Testis (tissue), 3 donors: ENCODE data around the gene SLC4A5. TPM values are rescaled to one million over a fixed set of nuclear protein-coding genes. Genes with fewer than 3 reads are reported as not detected.
A peak's percentile ranks its signal among the peaks of the same experiment; 100 is the strongest.

Experiments
- DNase-seq: peaks from one replicate; pipeline ENCODE4 v3.0.0-alpha.2; 2019
- H3K27ac ChIP-seq, 2 donors: fragments of 200-600 bp; sonication (generic); one replicate each; pipeline ENCODE4 v1.5.1; 2019
- H3K27me3 ChIP-seq: fragments of 200-600 bp; sonication (generic); one replicate; pipeline ENCODE4 v1.5.1; 2019
- H3K36me3 ChIP-seq: fragments of 200-600 bp; sonication (generic); one replicate; pipeline ENCODE4 v1.5.1; 2017; ENCODE audit warnings: low read depth; ENCODE audit errors: missing control alignments
- H3K4me1 ChIP-seq: fragments of 200-600 bp; sonication (generic); one replicate; pipeline ENCODE4 v1.5.1; 2019
- H3K4me3 ChIP-seq, 2 donors: fragments of 200-600 bp; sonication (generic); one replicate each; pipeline ENCODE4 v1.5.1; 2017 to 2019
- H3K9me3 ChIP-seq: fragments of 200-600 bp; sonication (generic); one replicate; pipeline ENCODE4 v1.5.1; 2017
- CTCF ChIP-seq, 3 experiments: fragments of 450-650 bp in 2 of 3; fragments of 200-600 bp in 1 of 3; sonication (generic) in 1 of 3; IDR thresholded peaks; one replicate each; pipeline ENCODE4 v1.5.1; 2016 to 2019; ENCODE audit warnings: antibody characterized with exemption in 3 of 3, mild to moderate bottlenecking in 2 of 3, moderate library complexity in 1 of 3
- POLR2A ChIP-seq: fragments of 450-650 bp; IDR thresholded peaks from one replicate; pipeline ENCODE4 v1.6.1; 2017; ENCODE audit warnings: antibody characterized with exemption, mild to moderate bottlenecking, moderate library complexity
- WGBS, 2 donors: methylation state at CpG; one replicate each; pipeline ENCODE4 v1.1.5; 2018; 5-methylcytosine and 5-hydroxymethylcytosine counted together
- intact Hi-C: fragments of 100-400 bp; cut with DNase I; formaldehyde crosslinking; loops from one replicate; pipeline ENCODE4 v1.15.1; 2023; ENCODE audit warnings: low total_unique reads
- polyA plus RNA-seq: library from polyadenylated mRNA; stranded (reverse); fragments of 350-450 nt; fragmentation: Illumina TruSeq; extraction: RNeasy Lipid Tissue Mini Kit (QIAGEN cat#74804); gene quantifications from one replicate; pipeline ENCODE4 v1.2.3, GENCODE V29; 2014; ENCODE audit warnings: low read depth, low replicate concordance; ENCODE audit not compliant: insufficient read depth
- total RNA-seq, 2 donors: library from RNA; depleted of rRNA; stranded (reverse); fragments of >200 nt; gene quantifications; one replicate each; pipeline ENCODE4 v1.2.3, GENCODE V29; 2016

Gene SLC4A5
- total and polyA plus RNA-seq, 3 donors from 2014 or later, result 40.3 to 188 (median 113) TPM

GRCh38 chr2:74381751-74382150, 38.5 kb upstream of the SLC4A5 start:
- Histone ChIP-seq H3K4me3 (no peak overlapping the region), H3K27ac (no peak overlapping the region), H3K9me3 (no peaks in the 10 kb centered on the region), H3K36me3 (no peaks in the 10 kb centered on the region), H3K4me1 (peaks cover 34% of the 10 kb centered on the region), H3K27me3 (no peaks in the 10 kb centered on the region)
- 90 to 94% methylated on average over 3 of the region's 3 CpGs for WGBS, 2 donors
- TF ChIP-seq CTCF (IDR thresholded peaks at IDR 0.05), result no peak
- TF ChIP-seq POLR2A, result no peak
- intact Hi-C loops, result no loop called here
- no peak for DNase-seq

DNA sequence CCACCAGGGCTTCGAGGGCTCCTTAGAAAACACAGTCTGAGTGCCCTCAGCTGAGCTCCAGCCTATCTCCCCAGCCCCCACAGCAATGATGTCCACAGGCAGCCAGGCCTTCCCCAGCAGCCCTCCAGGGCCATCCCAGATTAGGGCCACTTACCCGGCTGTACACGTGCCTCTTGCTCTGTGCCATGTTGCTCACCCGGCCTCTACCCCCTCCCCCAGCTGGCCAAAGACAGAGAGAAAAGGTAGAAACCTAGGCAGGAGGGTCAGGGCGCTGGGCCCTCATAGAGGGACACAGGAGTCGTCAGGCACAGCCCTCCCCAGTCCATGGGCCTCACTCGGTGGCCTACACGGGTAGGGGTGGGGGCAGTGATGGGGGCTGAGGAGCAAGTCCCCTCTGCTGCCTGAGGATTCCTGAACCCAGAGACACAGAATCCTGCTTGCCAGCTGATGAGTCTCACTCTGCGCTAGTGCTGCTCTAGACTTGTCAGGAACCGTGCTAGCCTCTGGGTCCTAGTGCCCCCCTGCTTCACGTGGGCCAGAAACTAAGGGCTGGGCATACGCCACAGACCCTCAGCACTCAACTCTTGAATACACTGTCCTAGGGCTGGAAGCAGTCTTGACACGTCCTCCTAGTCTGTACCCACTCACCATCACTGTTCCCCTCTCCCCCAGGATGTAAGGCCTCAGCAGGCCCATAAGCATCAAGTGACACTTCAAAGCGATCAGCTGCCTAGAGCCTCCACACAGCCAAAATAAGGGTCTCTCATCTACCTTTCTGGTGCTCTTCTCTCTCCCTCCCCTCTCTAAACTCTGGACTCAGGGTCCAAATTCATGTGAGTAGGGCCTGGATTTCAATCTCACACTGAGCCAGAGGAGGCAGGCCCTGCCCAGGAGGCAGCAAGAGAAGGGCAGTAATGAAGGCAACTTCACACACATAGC, 36.9 kb upstream of the SLC4A5 start, which contains the start of gene DCTN1:
Gene DCTN1 (minus strand): TSS at position 461 of the 939 bp plus-strand sequence. CDS start 274 bp downstream, at position 187.
- no peaks in the 10 kb centered on the region for H3K27me3 ChIP-seq
- H3K4me1 ChIP-seq, result peaks cover 34% of the 10 kb centered on the region
- H3K4me3 ChIP-seq, result peak within 1 kb of the TSS in 1 of 2 donors; percentile 35
- no peaks in the 10 kb centered on the region for H3K9me3 ChIP-seq
- TF ChIP-seq POLR2A, result no peak
- no peak for TF ChIP-seq CTCF (IDR thresholded peaks at IDR 0.05)
- intact Hi-C loops, result no loop called here
- 37 to 60% methylated on average over 7 to 14 of the region's 14 CpGs for WGBS, 2 donors
- no peaks in the 10 kb centered on the region for H3K36me3 ChIP-seq
- peak; percentile 95 for DNase-seq
- H3K27ac ChIP-seq, result peak within 1 kb of the TSS; percentile 54 to 63

DNA sequence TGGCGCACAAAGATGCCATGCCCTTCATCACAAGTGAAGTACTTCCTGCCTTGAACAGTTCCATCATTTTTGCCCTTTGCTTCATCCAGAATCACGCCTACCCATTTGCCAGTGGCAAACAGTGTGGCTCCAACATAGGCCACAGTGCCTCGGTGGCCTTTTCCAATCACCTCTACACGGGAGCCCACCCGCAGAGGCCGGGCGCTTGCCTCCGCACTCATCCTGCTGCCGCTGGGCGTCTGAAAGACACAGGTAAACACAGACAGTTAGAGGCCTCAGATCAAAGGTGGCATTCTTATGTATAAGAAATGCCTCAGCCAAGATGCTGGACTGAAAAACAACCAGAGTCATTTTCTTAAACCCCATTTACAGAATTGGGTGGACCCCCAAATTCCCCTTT, 34.8 kb upstream of the SLC4A5 start:
- no peak for TF ChIP-seq POLR2A
- TF ChIP-seq CTCF (IDR thresholded peaks at IDR 0.05), result no peak
- intact Hi-C loops, result no loop called here
- WGBS, 2 donors, result 94 to 96% methylated on average over 10 of the region's 10 CpGs
- no peaks in the 10 kb centered on the region for H3K36me3 ChIP-seq
- no peak for DNase-seq
- H3K27ac ChIP-seq, result no peak overlapping the region
- no peak overlapping the region for H3K4me3 ChIP-seq
- peaks cover 29% of the 10 kb centered on the region for H3K4me1 ChIP-seq
- H3K9me3 ChIP-seq, result no peaks in the 10 kb centered on the region
- H3K27me3 ChIP-seq, result no peaks in the 10 kb centered on the region

- Histone ChIP-seq H3K27me3 (no peaks in the 10 kb centered on the region), H3K36me3 (peaks cover 3% of the 10 kb centered on the region), H3K27ac (no peak overlapping the region), H3K9me3 (no peaks in the 10 kb centered on the region), H3K4me1 (peaks cover 29% of the 10 kb centered on the region), H3K4me3 (no peak overlapping the region)
- TF ChIP-seq CTCF (IDR thresholded peaks at IDR 0.05), result no peak
- no peak for TF ChIP-seq POLR2A
- WGBS, 2 donors, result 84 to 98% methylated on average over 1 to 2 of the region's 2 CpGs
- DNase-seq, result no peak
- intact Hi-C loops, result no loop called here
Observed at GRCh38 chr2:74375838-74376237, 32.6 kb upstream of the SLC4A5 start.
